ENCODE measurements around the gene NR4A1.
A peak's percentile ranks its signal among the peaks of the same experiment; 100 is the strongest.

The NR4A1 gene

GRCh38 chr12:52060498-52061177 lies 9.4 kb downstream of the NR4A1 start:
- DNase-seq = no peak

GRCh38 chr12:52061470-52062166 lies 10.4 kb downstream of the NR4A1 start:
- DNase-seq = no peak

GRCh38 chr12:52062167-52063081 lies 11.2 kb downstream of the NR4A1 start:
- no peak for DNase-seq

- DNase-seq = no peak
Observed at GRCh38 chr12:52063082-52063924, 12.1 kb downstream of the NR4A1 start.

GRCh38 chr12:52063981-52064649 lies 12.9 kb downstream of the NR4A1 start:
- peak; percentile 69 for DNase-seq

- no peak for DNase-seq
Observed at GRCh38 chr12:52066346-52067080, 15.3 kb downstream of the NR4A1 start.

- no peak for DNase-seq
Observed at GRCh38 chr12:52067081-52067374, 15.8 kb downstream of the NR4A1 start.

GRCh38 chr12:52069327-52070184 lies 18.3 kb downstream of the NR4A1 start, which contains the start of gene ATG101:
Gene ATG101 (plus strand): TSS chr12:52069978. CDS start chr12:52073651, 3,673 bp downstream.
- DNase-seq = peak; percentile 97

- DNase-seq = no peak
Observed at GRCh38 chr12:52070185-52070925, 19.1 kb downstream of the NR4A1 start.

- peak; percentile 65 for DNase-seq
Observed at GRCh38 chr12:52073531-52074381, 22.5 kb downstream of the NR4A1 start.

- no peak for DNase-seq
Observed at GRCh38 chr12:52074971-52075724, 23.9 kb downstream of the NR4A1 start.

GRCh38 chr12:52076811-52077210 lies 25.6 kb downstream of the NR4A1 start:
- DNase-seq = no peak

- no peak for DNase-seq
Observed at GRCh38 chr12:52078276-52078675, 27.0 kb downstream of the NR4A1 start.

GRCh38 chr12:52079576-52080402 lies 28.5 kb downstream of the NR4A1 start, which contains the start of gene SMIM41:
Gene SMIM41 (plus strand): TSS chr12:52079704. CDS start chr12:52079780, 76 bp downstream.
- DNase-seq = no peak

- DNase-seq = no peak
Observed at GRCh38 chr12:52080403-52081251, 29.4 kb downstream of the NR4A1 start.

- no peak for DNase-seq
Observed at GRCh38 chr12:52081263-52081733, 30.1 kb downstream of the NR4A1 start.
